Esophagus mucosa (tissue), 1 donor: ENCODE results near the gene CTTN. TPM values are rescaled to one million over a fixed set of nuclear protein-coding genes. Genes with fewer than 3 reads are reported as not detected.
"Not testable (repeated sequence)": the region's sequence is repeated elsewhere in the genome, so short reads cannot be mapped to it uniquely, and the experiment has no call there.

Source experiments
- ATAC-seq: fragments of 200-7000 bp; cut with Tn5 transposase; one replicate; pipeline ENCODE4 v1.9.1; 2020
- total RNA-seq: library from RNA; stranded (reverse); gene quantifications from one replicate; pipeline ENCODE4 v1.2.4, GENCODE V29; 2023
- donor health status: DM: yes; HTN: yes; CAD: no.

CTTN gene
- total RNA-seq, 1 donor from 2014 or later: 173 TPM

DNA sequence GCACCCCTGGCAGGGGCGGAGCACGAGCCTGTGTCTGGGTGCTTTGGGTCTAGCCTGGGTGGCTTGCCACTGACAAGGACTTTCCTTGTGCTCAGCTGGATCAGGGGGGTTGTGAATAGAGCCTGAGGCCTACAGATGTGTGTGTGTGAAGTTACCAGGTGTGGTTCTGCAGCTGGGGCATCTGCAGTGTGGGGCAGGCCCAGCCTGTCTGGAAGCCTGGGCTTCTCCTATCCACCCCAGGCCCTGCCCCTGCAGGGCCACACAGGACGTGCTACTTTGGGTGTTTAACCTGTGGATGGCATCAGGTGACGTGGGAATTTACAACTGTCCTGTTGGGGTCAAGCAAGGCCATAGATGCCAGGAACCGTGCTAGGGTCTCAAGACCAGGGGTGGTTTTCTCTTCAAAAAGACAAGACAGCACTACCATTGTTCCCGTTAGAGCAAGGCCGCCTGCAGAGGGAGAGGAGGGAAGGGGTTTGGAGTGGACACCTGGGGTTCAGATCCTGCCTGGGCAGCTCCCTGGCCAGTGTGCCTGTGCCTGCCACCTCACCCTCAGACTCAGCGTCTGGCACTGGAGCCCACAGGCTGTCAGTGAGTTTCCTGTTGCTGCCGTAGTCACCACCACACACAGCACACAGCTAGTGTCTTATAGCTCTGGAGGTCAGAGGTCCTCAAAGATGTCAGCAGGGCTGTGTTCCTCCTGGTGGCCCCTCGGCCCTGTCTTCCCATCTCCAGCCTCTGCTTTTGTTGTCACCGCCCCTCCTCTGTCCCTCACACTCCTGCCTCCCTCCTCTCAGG is 31.6 kb downstream of the CTTN start:
- no peak for ATAC-seq

DNA sequence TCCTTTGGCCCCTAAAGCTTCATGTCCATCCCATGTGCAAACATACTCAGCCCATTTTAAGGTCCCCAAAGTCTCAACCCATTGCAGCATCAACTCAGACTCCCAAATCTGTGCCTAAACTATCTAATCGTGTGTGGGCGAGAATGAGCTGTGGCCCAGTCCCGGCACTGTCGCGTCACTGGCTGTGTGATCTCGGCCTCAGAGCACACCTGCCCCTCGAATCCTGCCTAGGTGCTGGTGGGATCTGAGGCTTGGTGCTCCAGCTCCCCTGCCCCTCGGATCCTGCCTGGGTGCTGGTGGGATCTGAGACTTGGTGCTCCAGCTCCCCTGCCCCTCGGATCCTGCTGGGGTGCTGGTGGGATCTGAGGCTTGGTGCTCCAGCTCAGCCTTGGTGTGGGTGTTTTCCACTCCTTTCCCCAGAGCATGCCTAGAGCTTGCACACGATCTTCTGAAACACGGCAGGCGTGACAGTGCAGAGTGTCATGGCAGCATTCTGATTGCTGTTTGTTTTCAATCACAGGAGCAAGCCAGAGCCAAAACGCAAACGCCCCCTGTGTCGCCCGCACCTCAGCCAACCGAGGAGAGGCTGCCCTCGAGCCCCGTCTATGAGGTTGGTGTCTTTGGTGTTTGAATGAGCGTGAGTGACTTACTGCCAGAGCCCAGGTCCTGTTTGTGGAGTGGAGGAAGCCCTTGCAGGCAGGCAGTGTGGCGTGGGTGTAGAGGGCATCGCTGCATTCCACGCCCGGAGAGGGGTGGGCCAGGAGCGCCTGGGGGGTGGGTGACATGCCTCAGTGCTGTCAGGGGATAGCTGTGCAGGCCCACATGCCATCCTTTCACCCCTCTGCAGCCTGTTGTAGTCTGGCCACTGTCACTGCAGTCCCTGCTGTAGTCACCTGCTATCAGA is 32.6 kb downstream of the CTTN start:
- no peak for ATAC-seq

DNA sequence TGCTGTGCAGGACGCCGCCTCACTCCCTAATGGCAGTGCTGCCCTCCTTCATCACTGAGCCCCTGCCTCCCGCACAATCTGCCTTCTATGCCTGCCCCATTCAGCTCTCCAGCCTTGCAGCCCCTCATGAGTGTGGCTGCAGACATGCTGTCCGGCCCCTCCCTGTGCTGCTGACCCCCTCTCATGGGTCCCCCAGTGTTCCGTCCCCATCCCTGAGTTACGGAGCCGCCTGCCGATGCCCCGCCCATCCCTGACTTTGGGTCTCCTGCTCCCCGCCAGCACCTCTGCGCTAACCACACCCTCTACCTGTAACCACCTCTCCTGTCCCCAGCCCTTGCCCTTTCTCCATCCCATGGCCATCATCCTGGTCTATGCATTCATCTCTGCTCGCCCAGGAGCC is 33.3 kb downstream of the CTTN start:
- no peak for ATAC-seq

- peak; percentile 26 for ATAC-seq
Observed at GRCh38 chr11:70432065-70432464, 33.7 kb downstream of the CTTN start.

- ATAC-seq: no peak
Observed at GRCh38 chr11:70432580-70432979, 34.3 kb downstream of the CTTN start.

DNA sequence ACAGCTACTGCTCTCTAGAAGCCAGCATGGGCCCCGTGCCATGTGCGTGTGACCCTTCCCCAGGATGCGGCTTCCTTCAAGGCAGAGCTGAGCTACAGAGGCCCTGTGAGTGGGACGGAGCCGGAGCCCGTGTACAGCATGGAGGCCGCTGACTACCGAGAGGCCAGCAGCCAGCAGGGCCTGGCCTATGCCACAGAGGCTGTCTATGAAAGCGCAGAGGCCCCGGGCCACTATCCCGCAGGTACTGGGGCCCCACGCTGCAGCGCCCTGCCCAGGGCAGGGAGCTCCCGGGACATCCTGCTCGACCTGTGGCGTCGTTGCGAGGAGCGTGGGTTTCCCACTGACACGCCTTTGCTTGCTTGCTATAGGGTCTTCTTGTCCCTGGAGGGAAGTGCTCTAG is 34.7 kb downstream of the CTTN start:
- ATAC-seq: no peak

- ATAC-seq: no peak
Observed at GRCh38 chr11:70433526-70433925, 35.2 kb downstream of the CTTN start.

GRCh38 chr11:70433966-70434812 is 35.9 kb downstream of the CTTN start:
- no peak for ATAC-seq

- no peak for ATAC-seq
Observed at GRCh38 chr11:70434813-70435278, 36.5 kb downstream of the CTTN start.

GRCh38 chr11:70435361-70435760 is 37.0 kb downstream of the CTTN start:
- no peak for ATAC-seq

- no peak for ATAC-seq
Observed at GRCh38 chr11:70435765-70436500, 37.6 kb downstream of the CTTN start.

GRCh38 chr11:70436501-70436860 is 38.2 kb downstream of the CTTN start:
- no peak for ATAC-seq

DNA sequence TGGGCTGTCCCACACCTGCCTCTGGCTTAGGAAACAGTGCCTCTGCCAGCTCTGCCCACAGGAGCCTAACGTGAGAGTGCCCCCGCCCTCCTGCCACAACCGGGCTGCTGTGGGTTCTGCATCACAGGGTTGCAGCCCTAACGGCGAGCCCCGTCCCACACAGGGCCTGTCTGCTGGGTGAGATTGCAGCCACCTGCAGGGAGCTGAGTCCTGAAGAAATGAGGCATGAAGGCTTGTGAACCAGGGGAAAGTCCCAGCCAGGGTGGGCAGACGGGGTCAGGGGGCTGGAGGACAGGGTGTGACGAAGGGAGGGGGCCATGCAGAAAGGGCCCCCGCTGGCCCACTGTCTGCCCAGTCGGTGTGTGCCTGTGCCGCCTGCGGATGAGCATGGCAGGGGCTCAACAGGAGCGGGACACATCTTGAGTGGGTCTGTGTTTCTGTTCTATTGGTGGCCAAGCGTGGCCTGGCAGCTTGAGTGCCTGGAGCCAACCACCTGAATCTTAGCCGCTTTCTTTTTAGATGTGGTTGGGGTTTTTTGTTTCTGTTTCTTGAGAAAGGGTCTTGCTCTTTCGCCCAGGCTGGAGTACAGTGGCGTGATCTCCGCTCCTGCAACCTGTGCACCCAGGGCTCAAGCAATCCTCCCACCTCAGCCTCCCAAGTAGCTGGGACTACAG is 38.9 kb downstream of the CTTN start:
- no peak for ATAC-seq

DNA sequence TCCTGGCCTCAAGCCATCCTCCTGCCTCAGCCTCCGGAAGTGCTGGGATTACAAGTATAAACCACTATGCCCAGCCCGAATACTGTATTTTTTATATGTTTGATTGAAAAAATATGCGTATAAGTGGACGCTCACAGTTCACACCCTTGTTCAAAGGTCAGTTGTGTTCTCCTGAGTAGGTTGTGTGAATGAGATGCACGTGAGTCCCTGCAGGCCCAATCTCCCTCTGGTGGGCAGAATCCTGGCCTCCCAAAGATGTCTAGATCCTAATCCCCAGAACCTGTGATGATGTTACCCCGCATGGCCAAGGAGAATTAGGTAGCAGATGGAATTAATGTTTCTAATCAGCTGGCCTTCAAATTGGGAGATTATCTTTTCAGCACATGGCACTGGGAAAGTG is 41.9 kb downstream of the CTTN start:
- no peak for ATAC-seq

- no peak for ATAC-seq
Observed at GRCh38 chr11:70443773-70444030, 45.4 kb downstream of the CTTN start.

DNA sequence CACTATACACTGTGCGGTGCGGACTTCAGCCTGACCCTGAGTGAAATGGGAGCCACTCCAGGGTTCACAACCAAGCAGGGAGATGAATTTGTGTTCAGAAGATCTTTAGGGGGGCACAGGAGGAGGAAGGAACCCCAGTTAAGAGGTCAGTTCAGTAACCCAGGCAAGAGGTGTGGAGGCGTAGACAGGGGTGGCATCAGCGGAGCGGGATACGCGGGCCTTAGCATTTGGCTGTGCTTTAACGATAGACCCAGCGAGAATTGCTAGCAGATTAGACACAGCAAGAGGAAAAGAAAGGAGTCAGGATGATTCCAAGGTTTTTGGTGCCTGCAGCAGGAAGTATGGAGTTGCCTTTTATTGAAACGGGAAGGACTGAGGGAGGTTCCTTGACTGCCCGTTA is 46.8 kb downstream of the CTTN start:
- no peak for ATAC-seq

GRCh38 chr11:70445605-70446004 is 47.3 kb downstream of the CTTN start:
- no peak for ATAC-seq

GRCh38 chr11:70448983-70449567 is 50.7 kb downstream of the CTTN start:
- ATAC-seq: no peak

GRCh38 chr11:70454197-70454767 is 56.0 kb downstream of the CTTN start:
- no peak for ATAC-seq

GRCh38 chr11:70454811-70455210 is 56.5 kb downstream of the CTTN start:
- ATAC-seq: not testable (repeated sequence)

- ATAC-seq: no peak
Observed at GRCh38 chr11:70455354-70455753, 57.0 kb downstream of the CTTN start.
